Stimulated activated CD8-positive, alpha-beta memory T cell treated with anti-CD3 and anti-CD28 coated beads, Interleukin-15, amount 100 ng/mL, for 4 hours (primary cell): Measurements from ENCODE around the gene LY6G6D.
"Not testable (repeated sequence)": the region's sequence is repeated elsewhere in the genome, so short reads cannot be mapped to it uniquely, and the experiment has no call there.

ENCODE experiments used
- DNase-seq, 2 donors: peaks; one replicate each; pipeline ENCODE4 v3.0.0-alpha.2; 2020; ENCODE audit warnings: low read depth in 2 of 2

Gene LY6G6D

DNA sequence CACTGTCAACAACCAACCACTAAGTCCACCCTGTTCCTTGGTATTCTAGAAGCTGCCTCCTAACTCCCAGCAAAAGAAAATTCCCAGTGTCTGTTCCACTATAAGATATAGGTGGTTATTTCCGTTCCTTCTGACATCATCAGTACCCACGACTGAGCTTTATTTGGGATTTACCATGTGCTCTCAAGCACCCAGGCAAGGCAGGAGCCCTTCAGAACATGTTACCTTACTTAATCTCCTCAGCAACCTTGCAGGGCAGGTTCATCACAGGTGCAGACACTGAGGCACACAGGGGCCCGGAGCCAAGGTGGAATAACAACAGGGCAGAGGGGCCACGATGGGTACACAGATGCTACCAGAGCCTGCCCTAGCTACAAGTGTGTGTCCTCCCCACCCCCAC is 22.8 kb upstream of the LY6G6D start:
- DNase-seq, result no peak

DNA sequence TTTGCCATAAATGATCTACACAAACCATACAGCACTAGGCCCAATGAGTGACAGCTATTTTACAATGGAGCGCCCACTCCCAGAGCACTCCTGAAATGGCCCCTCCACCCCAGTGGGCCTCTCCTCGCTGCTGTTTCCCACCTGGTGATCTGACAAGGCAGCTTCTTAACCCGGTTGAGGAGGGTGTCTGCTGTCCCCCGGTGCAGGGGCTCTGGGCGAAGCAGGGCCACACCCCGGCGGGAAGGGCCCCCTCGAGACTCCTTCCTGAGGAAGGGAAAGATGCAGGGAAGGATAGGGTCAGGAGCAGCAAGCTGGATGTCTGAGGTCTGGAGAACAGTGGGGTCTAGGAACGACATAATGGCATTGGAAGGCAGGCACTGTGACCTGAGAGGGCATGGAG is 22.3 kb upstream of the LY6G6D start:
- no peak for DNase-seq

DNA sequence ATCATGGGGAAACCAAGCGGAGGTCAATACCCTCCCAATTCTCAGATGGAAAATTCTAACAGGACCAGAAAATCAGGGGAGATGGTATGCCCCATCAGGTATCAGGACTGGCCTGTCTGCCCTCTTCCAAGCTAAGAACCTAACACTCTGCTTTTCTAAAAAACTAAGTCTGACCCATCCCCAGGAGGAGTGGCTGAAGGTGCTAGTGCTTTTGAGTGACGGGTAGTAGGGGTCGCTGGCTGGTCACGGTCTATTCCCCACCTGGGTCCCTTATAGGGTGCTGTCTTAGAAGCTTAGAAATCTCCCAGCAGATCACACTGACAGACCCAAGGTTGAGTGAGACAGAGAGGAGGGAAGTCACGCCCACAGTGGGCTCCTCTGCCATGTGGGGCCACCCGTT is 21.6 kb upstream of the LY6G6D start:
- no peak for DNase-seq

DNA sequence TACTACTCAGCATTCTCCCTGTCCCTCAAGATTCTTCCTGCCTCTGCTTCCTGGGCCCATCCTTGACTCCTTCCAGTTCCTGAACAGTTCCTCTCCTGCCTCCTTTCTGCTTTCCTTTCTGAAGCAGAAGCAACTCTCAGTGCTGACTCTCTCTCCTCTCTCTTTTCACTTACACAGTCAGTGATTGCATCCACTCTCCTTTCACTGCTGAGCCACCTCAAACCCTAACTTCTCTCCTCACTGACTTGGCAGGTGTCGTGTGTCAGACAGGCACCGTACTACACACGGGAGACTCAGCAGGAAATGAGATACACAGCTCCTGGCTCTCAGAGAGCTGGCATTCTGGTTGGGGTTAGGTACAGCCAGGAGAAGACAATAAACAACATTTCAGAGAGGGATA is 17.6 kb upstream of the LY6G6D start:
- no peak for DNase-seq

DNA sequence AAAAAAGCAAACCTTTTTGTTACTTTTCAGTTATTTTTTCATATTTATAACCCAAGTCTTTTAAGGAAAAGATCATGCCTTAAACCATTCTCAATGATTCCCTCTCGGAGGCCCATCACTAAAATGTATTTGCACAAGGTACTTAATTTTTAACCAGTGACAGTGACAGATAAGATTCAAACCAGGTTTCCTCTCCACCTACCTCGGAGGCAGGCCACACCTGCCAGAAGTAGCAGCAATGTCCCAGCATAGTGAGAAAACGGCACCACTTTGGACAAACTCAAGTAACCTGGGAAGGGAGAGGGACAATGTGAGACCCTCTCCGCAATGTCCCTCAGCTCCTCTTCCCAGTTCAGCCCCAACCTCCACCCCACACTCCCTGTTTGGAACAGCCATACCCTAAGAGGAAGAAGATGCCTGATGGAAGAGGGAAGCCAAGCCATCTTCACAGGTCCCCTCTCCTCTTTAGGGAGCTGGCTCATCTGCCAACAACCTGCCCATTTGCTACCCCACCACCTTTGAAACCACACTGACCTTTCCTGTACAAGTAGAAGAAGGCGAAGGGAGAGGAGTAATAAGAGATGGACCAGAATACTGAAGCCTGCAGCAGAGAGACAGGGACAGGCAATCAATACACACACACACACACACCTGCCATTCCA is 14.3 kb upstream of the LY6G6D start:
- DNase-seq, result no peak

DNA sequence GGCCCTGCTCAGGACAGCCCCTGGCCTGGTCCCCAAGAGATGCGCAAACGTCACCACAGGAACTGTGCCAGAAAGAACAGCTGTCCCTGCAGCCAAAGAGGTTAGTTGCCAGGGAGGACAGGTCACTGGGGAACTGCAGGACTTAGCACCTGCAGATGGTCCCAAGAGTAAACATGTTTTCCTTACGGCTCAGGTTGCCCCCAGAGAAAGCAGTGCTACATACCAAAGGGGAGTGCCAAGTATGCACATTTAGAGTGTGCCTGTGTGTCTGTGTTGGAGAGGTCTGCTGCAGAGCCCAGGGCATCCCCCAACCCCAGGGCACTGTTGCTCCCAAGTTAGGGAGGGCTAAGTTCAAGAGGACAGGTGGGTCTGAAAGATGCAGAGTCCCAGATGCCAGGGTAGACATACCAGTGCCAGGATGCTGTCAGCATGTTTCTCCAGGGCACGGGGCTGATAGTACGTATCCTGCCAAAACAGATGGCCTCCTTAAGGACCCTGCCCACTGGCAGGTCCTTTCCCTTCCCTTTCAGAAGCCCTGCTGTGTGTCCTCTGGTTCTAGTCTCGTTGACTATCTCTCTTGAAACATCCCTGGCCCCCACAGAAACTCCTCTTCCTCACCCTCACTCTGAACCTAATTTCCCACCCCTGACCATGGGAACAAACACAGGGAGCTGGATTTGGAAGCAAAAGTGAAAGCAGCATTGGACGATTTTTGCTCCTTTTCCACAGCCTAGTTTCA is 13.3 kb upstream of the LY6G6D start:
- no peak for DNase-seq

DNA sequence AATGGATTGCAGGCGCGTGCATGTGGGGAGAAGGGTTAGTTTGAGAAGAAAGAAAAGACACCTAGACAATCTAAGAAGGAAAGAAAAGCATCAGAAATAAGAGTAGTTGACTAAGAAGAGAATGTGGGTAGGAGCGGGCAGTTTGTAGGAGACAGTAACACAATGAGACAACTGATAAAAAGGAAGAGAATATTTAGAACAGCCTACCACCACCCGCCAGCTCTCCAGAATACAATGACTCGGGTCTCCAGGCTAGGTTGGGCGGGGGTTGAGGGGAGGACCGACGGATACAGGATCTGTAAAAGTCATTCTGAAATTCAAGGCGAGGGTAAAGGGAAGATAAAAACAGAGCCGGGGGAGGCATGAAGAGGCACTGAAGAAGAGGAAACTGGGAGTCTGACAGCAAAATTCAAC is 12.7 kb upstream of the LY6G6D start:
- no peak for DNase-seq

DNA sequence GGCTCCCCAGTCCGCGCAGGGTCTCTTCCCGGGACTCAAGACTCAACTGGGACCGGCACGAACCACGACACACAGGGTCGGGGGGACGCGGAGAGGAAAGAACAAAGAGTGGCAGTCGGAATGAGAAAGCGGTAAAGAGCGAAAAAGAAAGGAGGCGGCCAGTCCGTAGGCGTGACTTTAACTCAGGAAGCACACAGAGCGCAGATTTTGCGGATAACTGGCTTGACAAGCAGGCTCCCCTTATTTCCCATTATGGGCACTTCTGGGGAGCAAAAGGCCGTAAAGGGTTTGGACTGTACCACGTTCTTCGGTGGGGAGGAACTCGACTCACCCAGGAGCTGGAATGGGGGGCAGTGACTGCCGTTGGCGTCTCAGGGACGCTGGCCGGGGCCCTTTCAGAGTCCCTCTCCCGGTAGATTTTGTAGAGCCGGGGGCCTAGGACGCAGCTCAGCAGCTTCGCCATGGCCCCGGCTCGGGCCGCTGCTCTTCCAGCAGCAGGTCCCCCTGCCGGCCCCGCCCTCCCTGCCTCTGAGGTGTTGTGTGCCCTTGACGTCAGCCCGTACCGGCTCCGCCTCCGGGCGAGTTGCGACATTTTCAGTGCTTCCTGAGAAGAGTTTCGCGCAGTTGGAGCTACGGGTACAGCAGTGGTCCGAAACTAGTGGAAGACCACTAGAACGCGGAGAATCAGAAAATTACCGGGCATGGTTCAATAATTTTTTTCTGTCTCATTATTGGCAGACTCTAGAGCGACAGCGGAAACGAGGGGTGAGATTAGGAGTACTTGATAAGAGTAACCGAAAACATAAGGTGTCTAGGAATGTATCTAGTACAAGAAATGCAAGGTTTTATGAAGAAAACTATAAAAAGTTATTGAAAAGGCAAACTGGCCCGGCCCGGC is 12.1 kb upstream of the LY6G6D start, which contains the start of gene ABHD16A:
Gene ABHD16A, minus strand, starts transcription at position 506 of the 898 bp plus-strand sequence. Its CDS starts 43 bp downstream, at position 463.
- peak; percentile 93 for DNase-seq

DNA sequence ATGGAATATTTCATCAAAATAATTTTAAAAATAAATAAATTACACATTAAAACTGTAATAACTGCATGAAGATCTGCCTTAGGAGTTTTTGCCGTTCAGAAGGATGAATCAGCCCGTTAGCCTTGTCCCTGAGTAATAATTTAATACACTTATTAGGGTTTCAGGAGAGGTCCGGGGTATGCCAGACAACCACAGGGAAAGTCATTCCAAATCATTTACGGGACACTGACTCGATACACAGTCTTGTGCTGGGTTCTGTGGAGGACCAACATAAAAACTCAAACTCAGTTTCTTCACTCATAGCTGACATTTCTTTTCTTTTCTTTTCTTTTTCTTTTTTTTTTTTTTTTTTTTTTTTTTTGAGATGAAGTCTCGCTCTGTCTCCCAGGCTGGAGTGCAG is 9.2 kb upstream of the LY6G6D start:
- no peak for DNase-seq

DNA sequence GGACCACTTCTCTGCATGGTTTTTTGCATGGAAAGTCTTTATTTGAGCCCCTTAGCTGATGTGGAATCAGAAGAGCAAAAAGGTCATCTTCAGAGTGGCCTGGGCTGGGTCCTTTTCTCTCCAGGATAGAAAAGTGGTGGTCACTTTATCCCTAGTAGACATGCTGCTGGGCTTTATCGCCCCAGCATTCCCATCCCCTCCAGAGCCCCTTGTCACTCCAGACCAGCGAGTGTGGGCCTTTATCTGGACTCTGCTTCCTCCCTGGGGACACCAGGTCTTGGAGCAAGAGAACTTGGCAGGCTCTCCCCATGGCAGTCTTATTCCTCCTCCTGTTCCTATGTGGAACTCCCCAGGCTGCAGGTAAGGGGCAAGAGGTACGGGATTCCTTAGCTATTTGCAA is 8.5 kb upstream of the LY6G6D start, which contains the start of gene LY6G6F:
Gene LY6G6F, plus strand, starts transcription at position 268 of the 400 bp plus-strand sequence. Its CDS starts 41 bp downstream, at position 309.
- DNase-seq, result no peak

DNA sequence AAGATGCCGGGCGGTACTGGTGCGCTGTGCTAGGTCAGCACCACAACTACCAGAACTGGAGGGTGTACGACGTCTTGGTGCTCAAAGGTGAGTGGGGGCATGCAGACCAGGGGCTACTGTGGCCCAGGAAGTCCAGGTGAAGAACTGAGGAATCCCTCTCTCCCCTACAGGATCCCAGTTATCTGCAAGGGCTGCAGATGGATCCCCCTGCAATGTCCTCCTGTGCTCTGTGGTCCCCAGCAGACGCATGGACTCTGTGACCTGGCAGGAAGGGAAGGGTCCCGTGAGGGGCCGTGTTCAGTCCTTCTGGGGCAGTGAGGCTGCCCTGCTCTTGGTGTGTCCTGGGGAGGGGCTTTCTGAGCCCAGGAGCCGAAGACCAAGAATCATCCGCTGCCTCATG is 7.4 kb upstream of the LY6G6D start:
- no peak for DNase-seq

DNA sequence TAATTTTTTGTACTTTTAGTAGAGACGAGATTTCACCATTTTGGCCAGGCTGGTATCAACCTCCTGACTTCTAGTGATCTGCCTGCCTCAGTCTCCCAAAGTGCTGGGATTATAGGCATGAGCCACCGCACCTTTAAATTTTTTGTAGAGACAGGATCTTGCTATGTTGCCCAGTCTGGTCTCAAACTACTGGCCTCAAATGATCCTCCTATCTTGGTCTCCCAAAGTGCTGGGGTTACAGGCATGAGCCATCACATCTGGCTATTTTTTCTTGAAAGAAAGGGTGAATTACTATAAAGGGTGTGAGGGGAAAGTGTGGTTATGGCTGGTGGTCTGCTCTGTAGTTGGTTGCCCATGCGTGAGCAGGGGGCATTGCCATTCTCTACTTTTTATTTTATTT is 6.9 kb upstream of the LY6G6D start:
- DNase-seq, result no peak

DNA sequence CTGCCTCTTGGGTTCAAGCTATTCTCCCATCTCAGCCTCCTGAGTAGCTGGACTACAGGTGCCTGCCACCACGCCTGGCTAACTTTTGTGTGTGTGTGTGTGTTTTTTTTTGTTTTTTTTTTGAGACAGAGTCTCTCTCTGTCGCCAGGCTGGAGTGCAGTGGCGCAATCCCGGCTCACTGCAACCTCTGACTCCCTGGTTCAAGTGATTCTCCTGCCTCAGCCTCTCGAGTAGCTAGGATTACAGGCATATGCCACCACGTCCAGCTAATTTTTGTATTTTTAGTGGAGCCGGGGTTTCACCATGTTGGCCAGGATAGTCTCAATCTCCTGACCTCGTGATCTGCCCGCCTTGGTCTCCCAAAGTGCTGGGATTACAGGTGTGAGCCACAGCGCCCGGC is 6.0 kb upstream of the LY6G6D start:
- DNase-seq, result not testable (repeated sequence)

DNA sequence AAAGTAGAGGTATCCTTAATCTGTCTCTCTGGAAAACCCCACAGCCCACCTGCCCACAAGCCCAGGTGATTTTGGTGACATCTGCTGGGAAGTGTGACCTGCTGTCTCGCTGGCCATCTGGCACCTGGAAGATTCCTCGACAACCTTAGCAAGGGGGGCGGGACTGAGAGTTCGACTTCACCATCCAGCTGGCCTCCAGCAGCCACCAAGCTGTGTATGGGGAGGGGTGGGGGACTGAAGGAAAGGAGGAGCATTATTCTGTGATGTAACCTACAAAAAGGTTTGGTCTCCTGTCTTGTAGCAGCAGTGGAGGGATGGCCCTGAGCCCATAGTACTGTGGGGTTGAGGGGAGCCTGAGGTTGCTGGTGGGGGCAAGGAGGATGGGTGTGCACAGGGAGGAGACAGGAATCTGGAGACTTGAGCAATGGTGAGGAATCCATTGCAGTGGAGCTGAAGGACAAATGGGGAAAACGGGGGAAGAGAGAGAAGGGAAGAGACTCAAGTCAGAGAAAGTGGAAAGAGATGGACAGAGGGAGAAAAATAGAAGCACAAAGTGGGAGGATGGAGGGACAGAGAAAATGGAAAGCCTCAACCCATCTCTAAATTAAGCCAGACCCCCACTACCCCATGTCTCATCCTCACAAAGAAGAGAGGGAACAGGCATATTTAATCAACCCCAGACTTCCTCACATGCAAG is 4.5 kb upstream of the LY6G6D start:
- no peak for DNase-seq

DNA sequence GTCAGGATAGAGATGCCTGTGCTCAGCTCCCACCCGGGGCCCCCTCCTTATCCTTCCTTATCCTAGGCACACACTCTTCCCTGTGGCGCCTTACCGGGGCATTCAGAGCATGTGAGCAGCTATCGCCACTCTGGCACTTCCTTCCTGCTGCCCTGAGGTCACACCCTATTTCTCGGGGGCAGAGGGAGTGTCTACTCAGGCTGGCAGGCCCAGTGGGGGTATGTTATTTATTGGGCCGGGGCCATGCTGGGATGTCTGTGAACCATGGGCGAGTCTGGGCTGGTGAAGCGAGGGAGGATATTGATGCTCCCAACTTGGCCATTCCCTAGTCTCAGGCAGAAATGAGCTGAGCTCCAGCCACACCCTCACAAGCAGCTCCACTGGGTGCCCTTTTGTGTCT is 3.9 kb upstream of the LY6G6D start:
- no peak for DNase-seq

DNA sequence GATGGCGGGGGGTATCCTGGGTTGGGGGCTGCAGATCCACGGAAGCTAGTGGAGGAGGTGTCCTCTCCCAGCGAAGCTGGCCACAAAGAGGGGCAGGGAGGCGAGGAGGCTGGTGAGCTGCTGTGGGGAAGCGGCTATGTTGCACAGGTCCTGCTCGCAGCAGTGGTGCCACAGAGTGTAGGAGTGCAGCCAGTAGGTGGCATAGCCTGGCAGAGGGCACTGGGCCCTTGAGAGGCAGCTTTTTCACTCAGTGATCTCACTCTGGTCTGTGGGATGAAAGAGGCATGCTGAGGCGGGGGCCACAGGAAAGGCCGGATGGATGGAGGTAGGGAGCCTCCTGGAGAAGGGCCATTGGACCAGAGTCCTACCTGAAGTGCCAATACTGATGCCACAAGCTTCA is 2.9 kb upstream of the LY6G6D start:
- DNase-seq, result no peak

DNA sequence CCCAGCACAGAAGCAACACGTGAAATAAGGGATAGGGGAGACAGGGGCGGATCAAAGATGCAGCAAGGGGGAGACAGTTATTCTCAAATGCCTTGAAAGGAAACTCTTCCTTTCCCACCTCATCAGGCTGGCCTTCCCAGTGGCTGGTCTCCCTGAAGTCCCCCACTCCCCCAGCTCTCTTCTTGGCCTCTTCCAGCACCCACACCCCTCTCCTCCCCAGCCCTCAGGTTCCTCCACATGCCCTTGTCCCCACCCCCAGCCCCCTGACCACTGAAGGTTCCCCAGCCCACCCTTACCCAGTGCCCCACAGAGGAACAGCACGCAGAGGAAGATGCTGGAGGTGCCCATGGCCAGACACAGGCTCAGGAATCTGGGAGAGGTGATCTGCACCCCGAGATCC is 1.7 kb upstream of the LY6G6D start:
- no peak for DNase-seq

DNA sequence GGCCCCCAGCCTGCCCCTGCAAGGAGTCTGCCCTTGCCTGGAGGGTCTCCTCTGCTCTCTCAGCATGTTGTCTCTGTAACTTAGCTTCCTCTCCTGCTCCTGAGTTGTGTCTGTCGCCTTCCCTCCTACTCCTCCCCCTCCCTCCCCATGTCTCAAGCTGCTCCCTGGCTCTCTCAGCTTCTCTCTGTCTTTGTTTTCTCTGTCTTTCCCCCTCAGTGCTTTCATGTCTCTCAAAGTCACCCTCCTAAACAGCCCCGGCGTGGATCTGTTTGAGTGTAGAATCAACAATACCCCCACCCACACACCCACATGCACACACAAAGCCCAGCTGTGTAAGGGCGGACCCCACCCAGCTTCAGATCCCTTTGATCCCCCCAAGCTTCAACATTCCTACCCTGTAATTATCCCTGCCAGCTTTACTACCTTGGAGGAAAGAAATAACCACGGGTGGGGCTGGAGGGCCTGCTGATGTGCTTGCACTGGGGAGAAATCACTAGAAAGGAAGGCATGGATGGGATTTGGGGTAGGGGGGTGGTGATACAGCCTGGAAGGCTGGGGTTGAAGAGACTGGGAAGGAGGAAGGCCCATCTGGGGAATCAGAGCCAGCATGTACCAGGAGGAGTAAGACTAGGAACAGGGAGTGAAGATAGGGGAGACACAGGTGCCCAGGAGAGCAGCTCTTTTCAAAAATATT is 1.0 kb upstream of the LY6G6D start:
- DNase-seq, result no peak

DNA sequence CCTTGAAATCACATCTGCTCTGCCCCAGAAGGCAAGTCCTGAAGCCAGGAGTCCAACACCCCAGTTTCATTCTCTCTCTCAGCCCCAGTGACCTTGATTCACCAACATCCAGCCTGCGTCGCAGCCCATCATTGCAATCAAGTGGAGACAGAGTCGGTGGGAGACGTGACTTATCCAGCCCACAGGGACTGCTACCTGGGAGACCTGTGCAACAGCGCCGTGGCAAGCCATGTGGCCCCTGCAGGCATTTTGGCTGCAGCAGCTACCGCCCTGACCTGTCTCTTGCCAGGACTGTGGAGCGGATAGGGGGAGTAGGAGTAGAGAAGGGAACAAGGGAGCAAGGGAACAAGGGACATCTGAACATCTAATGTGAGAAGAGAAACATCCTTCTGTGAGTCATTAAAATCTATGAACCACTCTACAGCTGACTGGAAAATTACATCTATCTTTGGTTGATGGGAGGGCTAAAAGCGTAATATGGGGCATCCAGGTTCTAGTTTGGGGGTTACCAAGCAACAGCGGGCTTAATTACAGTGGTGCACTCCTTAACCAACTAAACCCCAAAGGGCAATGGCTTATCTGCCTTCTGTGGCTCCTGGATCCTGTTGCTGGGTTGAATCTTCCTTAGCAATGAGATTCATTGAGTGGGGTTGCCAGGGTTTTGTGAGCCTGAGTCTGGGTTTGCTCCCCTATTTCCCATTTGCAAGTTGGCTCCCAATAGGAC is 2.5 kb downstream of the LY6G6D start:
- no peak for DNase-seq

DNA sequence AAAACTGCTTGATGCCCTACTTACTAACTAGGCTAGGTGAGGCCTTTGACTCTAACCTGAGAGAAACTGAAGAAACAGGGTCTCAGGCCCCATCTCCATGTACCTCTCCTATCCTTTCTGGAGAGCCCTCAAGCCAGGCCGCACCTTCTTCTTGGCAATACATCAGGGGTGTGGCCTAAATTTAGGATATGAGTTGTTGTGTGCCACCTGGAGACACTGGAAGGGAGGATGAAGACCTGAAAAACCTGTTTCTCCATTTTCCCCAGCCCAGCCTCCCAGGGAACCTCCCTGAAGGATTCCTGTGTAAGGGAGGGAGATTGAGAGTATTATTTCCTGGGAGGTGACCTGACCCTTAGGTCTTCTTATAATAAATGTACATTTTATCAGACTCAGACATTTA is 3.1 kb downstream of the LY6G6D start:
- no peak for DNase-seq
